ENCODE data around the gene EFHC1. TPM values are rescaled to one million over a fixed set of nuclear protein-coding genes. Genes with fewer than 3 reads are reported as not detected.
A peak's percentile ranks its signal among the peaks of the same experiment; 100 is the strongest.

Gene EFHC1
- polyA plus RNA-seq, 1 donor (not counting 4 experiments of a cell fraction or from before 2014, with no cell fraction given) = 20.5 TPM

DNA sequence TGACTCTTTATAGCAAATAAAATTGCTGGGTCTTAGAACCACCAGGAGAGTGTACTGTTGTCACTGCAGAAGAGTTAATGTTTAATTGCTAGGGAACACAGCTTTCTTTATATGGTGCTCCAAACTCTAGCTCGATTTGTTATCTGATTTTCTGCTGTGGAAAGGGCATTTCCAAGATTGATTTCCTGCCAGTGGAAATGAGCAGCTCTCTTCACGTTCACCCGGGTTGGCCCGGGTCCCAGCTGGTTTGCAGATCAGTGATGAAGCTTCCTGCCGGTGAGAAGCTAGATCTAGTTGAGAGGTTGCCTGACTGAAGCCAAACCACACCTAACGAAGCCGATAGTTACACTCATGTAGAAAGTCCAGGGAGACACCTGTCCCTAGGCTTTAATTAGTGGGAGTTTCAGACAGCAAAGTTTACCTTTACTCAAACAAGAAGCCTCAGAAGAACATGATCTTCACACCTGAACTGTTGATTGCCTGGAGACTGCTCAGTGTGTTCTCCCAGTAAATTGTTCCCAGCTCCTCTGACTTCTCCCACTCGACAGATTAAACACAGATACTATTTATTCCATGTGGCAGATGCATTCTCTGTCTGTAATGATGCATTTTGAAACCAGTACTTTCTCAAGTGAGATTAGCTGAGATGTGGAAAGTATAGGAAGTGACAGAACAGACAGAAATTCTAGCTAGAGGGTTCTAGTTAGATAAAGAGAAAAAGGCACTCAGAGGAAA, 30.3 kb upstream of the EFHC1 start:
- H3K4me1 ChIP-seq (ENCODE audit: control insufficient read depth, extremely low read depth, insufficient read depth, low read length) = peaks cover 25% of the 10 kb centered on the region
- no peaks in the 10 kb centered on the region for H3K79me2 ChIP-seq (ENCODE audit: control insufficient read depth, insufficient read depth, low read length)
- peak overlapping the region in 2 of 3 experiments; percentile 19 to 46 for H3K4me3 ChIP-seq (ENCODE audit: control insufficient read depth in 2 of 3, extremely low read depth in 1 of 3, insufficient read depth in 2 of 3, low read depth in 1 of 3, low read length in 3 of 3)
- no peak overlapping the region for H3K9ac ChIP-seq (ENCODE audit: control insufficient read depth, extremely low read depth, insufficient read depth, low read length)
- H3K36me3 ChIP-seq (ENCODE audit: control insufficient read depth in 2 of 2, extremely low read depth in 1 of 2, insufficient read depth in 2 of 2, low read length in 2 of 2) = no peaks in the 10 kb centered on the region
- TF ChIP-seq EZH2 (IDR thresholded peaks at IDR 0.05; ENCODE audit: low read length) = no peak
- TF ChIP-seq, protein P1, sequence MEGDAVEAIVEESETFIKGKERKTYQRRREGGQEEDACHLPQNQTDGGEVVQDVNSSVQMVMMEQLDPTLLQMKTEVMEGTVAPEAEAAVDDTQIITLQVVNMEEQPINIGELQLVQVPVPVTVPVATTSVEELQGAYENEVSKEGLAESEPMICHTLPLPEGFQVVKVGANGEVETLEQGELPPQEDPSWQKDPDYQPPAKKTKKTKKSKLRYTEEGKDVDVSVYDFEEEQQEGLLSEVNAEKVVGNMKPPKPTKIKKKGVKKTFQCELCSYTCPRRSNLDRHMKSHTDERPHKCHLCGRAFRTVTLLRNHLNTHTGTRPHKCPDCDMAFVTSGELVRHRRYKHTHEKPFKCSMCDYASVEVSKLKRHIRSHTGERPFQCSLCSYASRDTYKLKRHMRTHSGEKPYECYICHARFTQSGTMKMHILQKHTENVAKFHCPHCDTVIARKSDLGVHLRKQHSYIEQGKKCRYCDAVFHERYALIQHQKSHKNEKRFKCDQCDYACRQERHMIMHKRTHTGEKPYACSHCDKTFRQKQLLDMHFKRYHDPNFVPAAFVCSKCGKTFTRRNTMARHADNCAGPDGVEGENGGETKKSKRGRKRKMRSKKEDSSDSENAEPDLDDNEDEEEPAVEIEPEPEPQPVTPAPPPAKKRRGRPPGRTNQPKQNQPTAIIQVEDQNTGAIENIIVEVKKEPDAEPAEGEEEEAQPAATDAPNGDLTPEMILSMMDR (optimal IDR thresholded peaks at IDR 0.05 in 1 of 3, IDR thresholded peaks at IDR 0.05 in 1 of 3, conservative IDR thresholded peaks at IDR 0.05 in 1 of 3; ENCODE audit: extremely low read depth in 1 of 3, insufficient read depth in 2 of 3, low read length in 3 of 3) = no peak
- no peaks in the 10 kb centered on the region for H3K27me3 ChIP-seq (ENCODE audit: control insufficient read depth, extremely low read depth, insufficient read depth, low read length)
- FAIRE-seq (peak; percentile 62), DNase-seq (ENCODE audit: low read depth, low spot score) (no peak)
- peak overlapping the region; percentile 10 for H3K27ac ChIP-seq (ENCODE audit: control insufficient read depth, insufficient read depth, low read length)
- H3K9me1 ChIP-seq (ENCODE audit: control insufficient read depth, extremely low read depth, insufficient read depth, low read length) = no peaks in the 10 kb centered on the region
- peak overlapping the region; percentile 76 for H3K4me2 ChIP-seq (ENCODE audit: control insufficient read depth, extremely low read depth, insufficient read depth, low read depth, low read length)
- H3K9me3 ChIP-seq (ENCODE audit: control insufficient read depth, low read depth, low read length) = no peaks in the 10 kb centered on the region
- dilution Hi-C loops (cut with MboI; ENCODE audit: extremely low pct_ligation_motif_present, low sequenced_read_pairs) = no loop called here
- peak overlapping the region; percentile 10 for H2AFZ ChIP-seq (ENCODE audit: control insufficient read depth, low read length)
- no peaks in the 10 kb centered on the region for H4K20me1 ChIP-seq (ENCODE audit: control insufficient read depth, extremely low read depth, insufficient read depth, low read length)

DNA sequence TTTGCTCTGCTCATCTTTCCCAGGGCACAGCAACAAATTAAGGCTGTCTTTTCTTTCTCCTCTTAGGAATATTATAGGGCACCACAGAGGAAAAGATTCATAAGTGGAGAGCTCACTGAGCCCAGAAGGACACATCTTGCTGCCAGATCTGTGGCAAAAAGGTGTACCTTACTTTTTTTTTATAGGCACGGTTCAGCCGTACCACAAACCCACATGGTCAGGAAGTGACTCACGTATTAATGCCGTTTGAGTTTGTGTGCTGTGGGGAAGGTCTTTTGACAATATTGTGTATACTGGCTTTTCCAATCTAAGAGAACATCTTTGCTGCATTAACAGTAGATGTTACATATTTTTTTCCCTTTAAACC, 29.8 kb upstream of the EFHC1 start:
- DNase-seq (ENCODE audit: low read depth, low spot score) (peak; percentile 25), FAIRE-seq (peak; percentile 68)
- Histone ChIP-seq H2AFZ (ENCODE audit: control insufficient read depth, low read length) (peak overlapping the region; percentile 10), H3K79me2 (ENCODE audit: control insufficient read depth, insufficient read depth, low read length) (no peaks in the 10 kb centered on the region), H3K4me1 (ENCODE audit: control insufficient read depth, extremely low read depth, insufficient read depth, low read length) (peaks cover 25% of the 10 kb centered on the region), H4K20me1 (ENCODE audit: control insufficient read depth, extremely low read depth, insufficient read depth, low read length) (no peaks in the 10 kb centered on the region), H3K9ac (ENCODE audit: control insufficient read depth, extremely low read depth, insufficient read depth, low read length) (no peak overlapping the region), H3K4me3 (ENCODE audit: control insufficient read depth in 2 of 3, extremely low read depth in 1 of 3, insufficient read depth in 2 of 3, low read depth in 1 of 3, low read length in 3 of 3) (peak overlapping the region in 2 of 3 experiments; percentile 19 to 46), H3K4me2 (ENCODE audit: control insufficient read depth, extremely low read depth, insufficient read depth, low read depth, low read length) (peak overlapping the region; percentile 76), H3K9me1 (ENCODE audit: control insufficient read depth, extremely low read depth, insufficient read depth, low read length) (no peaks in the 10 kb centered on the region), H3K27ac (ENCODE audit: control insufficient read depth, insufficient read depth, low read length) (peak overlapping the region; percentile 10), H3K9me3 (ENCODE audit: control insufficient read depth, low read depth, low read length) (no peaks in the 10 kb centered on the region), H3K36me3 (ENCODE audit: control insufficient read depth in 2 of 2, extremely low read depth in 1 of 2, insufficient read depth in 2 of 2, low read length in 2 of 2) (no peaks in the 10 kb centered on the region), H3K27me3 (ENCODE audit: control insufficient read depth, extremely low read depth, insufficient read depth, low read length) (no peaks in the 10 kb centered on the region)
- dilution Hi-C loops (cut with MboI; ENCODE audit: extremely low pct_ligation_motif_present, low sequenced_read_pairs) = no loop called here
- TF ChIP-seq, protein P1 (optimal IDR thresholded peaks at IDR 0.05 in 1 of 3, IDR thresholded peaks at IDR 0.05 in 1 of 3, conservative IDR thresholded peaks at IDR 0.05 in 1 of 3; ENCODE audit: extremely low read depth in 1 of 3, insufficient read depth in 2 of 3, low read length in 3 of 3) = no peak
- no peak for TF ChIP-seq EZH2 (IDR thresholded peaks at IDR 0.05; ENCODE audit: low read length)

Data from keratinocyte (primary cell).